ENCODE measurements around the gene STARD13.

The STARD13 gene

GRCh38 chr13:33201659-33202058, 83.9 kb downstream of the STARD13 start:
- DNase-seq (ENCODE audit: low read depth): no peak

DNA sequence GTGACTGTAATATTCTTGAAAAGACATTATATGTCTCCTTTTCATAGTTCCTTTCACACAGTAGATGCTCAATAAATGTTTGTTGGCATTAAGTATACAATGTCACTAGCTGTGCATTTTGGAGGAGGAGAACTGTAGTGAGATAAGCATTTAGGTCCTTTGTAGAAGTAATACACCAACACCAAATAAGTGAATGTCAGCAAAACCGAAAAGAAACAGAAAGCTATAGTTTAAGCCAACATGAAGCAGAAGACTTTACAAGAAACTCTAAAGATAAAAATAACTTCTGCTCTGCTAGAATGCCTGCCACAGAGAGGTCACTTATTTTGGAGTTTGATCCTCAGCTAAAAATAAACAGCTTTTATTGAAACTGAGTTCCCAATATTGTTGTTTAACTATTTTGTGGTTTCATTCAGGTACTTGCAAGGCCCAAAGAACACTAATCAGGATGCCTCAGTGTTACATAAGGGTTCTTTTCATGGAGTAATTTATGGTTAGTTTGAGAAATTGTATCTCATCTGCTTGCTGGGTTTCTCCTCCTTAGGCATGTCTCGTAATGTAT, 86.2 kb downstream of the STARD13 start:
- DNase-seq (ENCODE audit: low read depth): no peak

- DNase-seq (ENCODE audit: low read depth): no peak
Observed at GRCh38 chr13:33197541-33197971, 88.0 kb downstream of the STARD13 start.

DNA sequence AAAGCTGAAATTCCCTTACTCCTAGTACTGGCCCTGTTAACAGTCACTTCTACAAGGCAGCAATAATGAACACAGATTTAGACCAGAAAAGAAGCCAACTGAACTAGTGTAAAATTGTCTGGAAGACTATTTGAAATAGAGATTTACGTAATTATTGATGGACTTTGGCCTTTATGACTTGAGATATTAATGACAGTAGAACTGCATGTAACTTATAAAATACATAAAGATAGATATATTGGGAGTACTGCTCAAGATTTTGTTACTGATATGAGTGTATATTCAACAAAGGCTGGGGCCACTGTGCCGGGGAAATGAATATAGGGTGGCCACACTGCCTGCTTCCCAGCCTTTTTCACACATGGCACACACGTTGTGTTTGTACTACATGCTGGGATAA, 88.8 kb downstream of the STARD13 start:
- DNase-seq (ENCODE audit: low read depth): no peak

DNA sequence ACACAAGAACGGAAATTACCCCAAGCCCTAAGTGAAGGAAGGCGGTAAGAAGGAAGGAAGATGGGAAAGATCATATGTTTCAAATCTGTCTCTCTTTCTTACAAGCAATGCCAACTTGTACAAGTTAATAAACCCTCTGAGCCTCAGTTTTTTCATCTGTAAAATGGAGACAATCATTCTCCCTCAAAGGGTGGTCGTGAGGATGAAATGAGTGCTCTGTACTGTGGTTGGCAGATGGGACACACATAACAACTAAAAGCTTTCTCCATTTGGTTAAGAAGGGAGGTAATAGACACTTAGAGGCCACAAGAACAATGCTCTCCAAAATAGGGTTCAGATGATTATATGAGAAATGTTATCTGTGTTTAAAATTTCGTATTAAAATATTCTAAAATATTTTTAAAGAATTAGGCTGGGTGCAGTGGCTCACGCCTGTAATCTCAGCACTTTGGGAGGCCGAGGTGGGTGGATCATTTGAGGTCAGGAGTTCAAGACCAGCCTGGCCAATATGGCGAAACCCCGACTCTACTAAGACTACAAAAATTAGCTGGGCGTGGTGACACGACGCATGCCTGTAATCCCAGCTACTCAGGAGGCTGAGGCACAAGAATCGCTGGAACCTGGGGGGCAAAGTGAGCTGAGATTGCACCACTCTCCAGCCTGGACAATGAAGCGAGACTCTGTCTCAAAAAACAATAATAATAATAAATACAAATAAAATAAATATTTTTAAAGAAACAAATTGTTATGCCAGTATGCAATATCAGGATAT, 89.7 kb downstream of the STARD13 start:
- no peak for DNase-seq (ENCODE audit: low read depth)

GRCh38 chr13:33194820-33195692, 90.5 kb downstream of the STARD13 start:
- DNase-seq (ENCODE audit: low read depth): no peak

GRCh38 chr13:33193428-33193974, 92.1 kb downstream of the STARD13 start:
- DNase-seq (ENCODE audit: low read depth): no peak

DNA sequence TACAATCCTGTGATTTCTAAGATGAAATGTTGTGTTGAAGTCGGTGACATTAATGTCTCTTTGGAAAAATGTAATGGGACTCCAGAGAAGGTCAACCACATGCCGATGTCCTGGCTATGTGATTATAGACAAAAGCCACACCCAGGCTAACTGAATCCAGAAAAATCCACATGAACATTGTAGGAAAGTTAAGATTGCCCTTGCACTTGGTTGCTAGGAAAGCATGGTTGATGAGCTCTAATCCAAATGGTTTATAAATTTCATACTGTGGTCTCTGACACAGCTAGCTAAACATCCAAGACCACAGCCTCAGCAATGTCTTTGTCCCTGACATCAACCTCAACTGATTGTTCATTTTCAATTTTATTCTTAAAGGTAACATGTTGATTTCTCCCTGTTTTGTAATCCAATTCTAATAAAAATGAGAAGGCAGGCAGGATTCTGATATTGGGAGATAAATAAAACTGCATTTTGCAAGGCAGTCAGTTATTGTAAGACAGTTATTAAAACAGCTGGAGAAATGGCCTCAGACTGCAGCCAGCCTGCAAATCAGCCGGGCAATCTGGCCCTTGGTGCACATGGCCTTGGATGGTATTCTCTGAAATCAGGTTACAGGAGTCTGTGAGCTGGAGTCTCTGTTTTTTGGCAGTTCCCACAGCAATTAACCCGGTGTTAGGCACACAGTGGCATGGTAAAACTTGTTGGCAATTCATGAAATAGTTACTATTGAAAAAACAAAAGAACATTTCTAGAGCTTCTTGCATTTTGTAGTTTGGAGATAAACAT, 93.9 kb downstream of the STARD13 start:
- DNase-seq (ENCODE audit: low read depth): no peak

DNA sequence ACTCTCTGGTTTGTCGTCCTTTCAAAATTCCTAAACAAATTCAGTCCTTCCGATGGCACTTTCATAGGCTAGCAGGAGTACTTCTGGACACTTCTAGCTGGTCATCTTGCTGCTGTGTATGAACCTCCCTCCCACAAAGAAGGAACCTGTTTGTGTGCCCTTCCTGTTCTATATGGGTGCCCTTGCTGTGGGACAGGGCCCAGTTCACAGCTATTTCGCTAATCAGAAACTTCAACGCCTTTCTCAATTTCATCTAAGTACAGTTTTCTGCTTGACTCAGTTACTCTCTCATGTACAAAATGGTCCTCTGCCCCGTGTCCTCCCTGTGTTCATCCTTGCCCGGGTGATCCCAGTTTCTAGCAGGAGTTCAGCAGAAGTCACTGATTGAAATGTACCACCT, 96.1 kb downstream of the STARD13 start:
- DNase-seq (ENCODE audit: low read depth): no peak

DNA sequence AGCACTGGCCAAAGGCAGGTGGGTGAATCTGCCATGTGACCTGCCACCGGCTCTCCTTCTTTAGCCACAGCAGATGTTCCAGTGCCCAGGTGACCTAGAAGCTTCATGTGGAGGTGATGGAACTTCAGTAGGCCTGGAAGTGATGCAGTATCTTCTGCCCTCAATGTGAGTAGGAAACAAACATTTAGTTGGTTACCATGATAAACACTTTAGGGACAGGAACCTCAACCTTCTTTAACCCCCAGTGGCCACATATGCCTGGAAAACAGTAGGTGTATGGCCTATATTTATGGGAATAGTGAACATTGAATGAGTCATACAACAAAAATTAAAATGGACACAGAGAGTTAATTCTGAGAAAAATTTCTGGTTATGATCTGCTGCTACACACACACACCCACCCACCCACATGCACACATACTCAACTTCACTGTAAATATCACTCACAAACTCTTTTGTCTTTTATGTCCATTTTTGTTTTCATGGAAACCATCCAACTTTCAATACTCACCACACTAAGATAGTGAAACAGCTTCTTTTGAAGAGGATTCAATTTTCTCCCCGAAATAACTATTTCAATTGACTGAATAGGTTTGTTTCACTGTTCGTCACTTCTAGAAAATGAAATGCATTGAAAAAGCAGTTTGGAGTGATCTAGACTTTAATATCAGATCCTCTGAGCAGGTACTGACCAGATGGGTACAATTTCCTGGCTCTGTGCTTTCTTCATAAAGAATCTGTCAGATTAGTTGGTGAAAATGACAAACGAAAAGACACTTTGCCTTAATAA, 97.3 kb downstream of the STARD13 start:
- DNase-seq (ENCODE audit: low read depth): no peak

DNA sequence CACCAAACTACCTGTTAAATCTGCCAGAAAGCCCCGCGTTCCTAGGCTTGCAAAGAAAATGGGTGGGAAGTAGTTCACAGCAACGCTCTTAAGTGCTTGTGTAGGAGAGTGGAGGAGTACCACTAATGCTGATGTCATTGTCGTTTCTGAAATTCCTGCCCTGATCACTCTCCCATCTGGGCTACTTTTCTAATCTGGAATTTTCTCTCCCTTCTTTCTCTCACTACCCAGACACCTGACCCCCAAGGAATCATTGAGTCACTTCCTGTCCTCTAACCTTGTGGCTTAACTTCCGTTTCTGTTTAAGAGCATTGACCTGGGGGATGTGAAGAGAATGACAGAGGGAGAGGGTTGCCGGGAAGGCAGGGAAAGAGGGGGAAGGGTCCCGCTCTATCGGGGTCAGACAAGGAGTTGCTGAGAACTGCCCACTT, 98.7 kb downstream of the STARD13 start:
- no peak for DNase-seq (ENCODE audit: low read depth)

DNA sequence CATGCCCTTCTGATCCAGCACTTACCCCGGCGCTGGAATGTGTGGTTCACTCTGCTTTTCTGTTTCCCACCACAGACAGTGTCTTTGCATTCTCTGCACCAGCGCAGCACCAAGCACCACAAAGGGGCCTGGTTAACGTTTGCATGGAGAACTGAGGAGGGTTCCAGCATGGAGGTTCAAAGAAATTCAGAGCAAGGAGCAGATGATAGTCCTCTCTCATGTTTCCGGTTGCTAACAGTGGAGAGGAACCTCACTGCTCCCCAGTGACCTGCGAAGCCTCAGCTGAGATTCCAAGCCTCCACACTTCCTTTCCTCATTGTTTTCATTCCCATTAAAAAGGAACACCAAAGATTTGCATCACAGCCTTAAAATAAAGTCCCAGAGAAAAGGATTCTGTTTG, 99.7 kb downstream of the STARD13 start:
- DNase-seq (ENCODE audit: low read depth): no peak

- no peak for DNase-seq (ENCODE audit: low read depth)
Observed at GRCh38 chr13:33184530-33184929, 101.0 kb downstream of the STARD13 start.

DNA sequence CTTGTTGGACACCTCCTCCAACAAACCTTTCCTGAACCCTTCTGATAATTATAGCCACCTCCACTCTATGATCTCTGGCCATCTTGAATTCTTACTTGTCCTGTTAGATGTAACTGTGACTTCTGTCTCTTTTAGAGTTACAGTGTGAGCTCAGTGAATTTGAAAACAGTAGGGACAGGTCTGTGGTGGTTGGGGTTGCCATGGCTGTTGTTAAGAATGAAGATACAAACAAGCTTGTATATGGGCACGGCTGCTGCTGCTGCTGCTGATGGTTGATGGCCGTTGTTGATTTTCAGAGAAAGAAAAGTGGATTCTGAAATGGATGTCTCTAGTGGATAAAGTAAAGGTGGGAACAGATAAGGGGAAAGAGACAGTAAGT, 101.5 kb downstream of the STARD13 start:
- DNase-seq (ENCODE audit: low read depth): no peak

- DNase-seq (ENCODE audit: low read depth): no peak
Observed at GRCh38 chr13:33183431-33184111, 102.0 kb downstream of the STARD13 start.

DNA sequence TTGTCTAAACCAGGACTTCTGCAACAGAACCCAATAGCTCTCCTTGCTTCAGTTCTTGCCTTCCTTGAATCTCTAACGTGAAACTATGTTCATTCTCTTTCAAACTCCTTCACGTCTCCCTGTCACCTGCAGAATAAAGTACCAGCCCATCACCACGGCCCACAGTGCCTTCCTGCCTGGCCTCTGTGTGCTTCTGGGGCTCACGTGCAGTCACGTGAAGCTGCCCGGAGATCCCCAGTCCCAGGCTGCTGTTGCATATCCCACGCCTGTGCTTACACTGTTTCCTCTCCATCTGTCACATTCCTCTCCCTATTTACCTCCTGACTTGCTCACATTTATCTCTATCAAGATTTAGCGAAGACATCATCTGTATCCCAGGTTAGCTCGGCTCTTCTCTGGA, 102.8 kb downstream of the STARD13 start:
- no peak for DNase-seq (ENCODE audit: low read depth)

DNA sequence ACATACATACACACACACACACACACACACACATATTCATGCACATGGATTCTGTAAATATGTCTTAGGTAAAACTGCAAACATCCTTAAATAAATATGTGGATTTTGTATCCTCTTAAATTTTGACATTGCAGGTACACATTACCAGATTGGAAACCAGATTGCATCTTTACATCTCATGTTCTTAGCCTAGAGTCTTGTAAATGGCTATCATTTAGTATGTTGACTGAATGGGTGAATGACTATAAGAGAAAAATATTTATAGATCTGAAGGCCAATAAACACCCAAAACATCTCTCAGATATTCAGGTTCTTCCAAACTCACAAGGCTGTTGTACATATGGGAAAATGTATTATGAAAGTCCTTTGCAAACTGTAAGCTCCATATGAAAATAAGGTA, 104.3 kb downstream of the STARD13 start:
- DNase-seq (ENCODE audit: low read depth): no peak

- DNase-seq (ENCODE audit: low read depth): no peak
Observed at GRCh38 chr13:33180122-33180804, 105.3 kb downstream of the STARD13 start.

DNA sequence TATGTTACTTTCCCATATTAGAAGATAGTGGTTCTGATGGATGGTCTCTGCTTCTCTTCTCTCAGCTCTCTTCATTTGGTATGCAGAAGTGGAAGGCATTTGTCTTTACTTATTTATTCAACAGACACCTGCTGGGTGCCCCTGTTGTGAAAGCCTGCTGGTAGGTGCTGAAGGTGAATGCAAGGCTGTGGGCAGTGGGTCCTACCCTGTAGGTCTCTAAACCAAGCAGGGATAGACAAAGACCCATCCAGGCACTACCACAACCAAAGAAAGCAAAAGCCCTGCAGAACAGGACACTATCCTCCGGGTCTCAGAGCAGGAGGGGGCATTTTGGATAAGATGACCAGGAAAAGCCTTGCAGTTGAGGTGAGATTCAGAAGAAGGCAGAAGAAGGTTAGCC, 106.1 kb downstream of the STARD13 start:
- DNase-seq (ENCODE audit: low read depth): no peak
